ENCODE measurements around the gene AARSD1. TPM values are rescaled to one million over a fixed set of nuclear protein-coding genes. Genes with fewer than 3 reads are reported as not detected.

The AARSD1 gene
- total and polyA plus RNA-seq, 2 donors (not counting 1 experiment from before 2014, with no cell fraction given) = 56.5 to 60.0 TPM

GRCh38 chr17:42989726-42990652, 25.7 kb upstream of the AARSD1 start:
- peaks cover 5% of the 10 kb centered on the region for H4K20me1 ChIP-seq (ENCODE audit: control insufficient read depth, insufficient read depth, low read length, poor library complexity, severe bottlenecking)
- WGBS (ENCODE audit: insufficient coverage) = 37% methylated on average over 2 of the region's 6 CpGs
- Mint-ChIP-seq H3K4me3 (no peak overlapping the region), H3K27ac (peak overlapping the region; percentile 56), H3K9me3 (ENCODE audit: insufficient read depth) (no peaks in the 10 kb centered on the region), H3K4me1 (peaks cover 43% of the 10 kb centered on the region), H3K27me3 (no peaks in the 10 kb centered on the region)
- no peak for TF ChIP-seq CTCF (IDR thresholded peaks at IDR 0.05)
- TF ChIP-seq EZH2 (IDR thresholded peaks at IDR 0.05; ENCODE audit: borderline replicate concordance, insufficient read depth, low read depth, low read length, poor library complexity, severe bottlenecking) = no peak
- peak overlapping the region; percentile 7 for H3K9ac ChIP-seq (ENCODE audit: low read length)
- no peaks in the 10 kb centered on the region for H3K27me3 ChIP-seq (replicated peaks in 1 of 4; ENCODE audit: control extremely low read depth in 1 of 4, control insufficient read depth in 3 of 4, insufficient read depth in 4 of 4, low read length in 3 of 4)
- H3K4me3 ChIP-seq (ENCODE audit: control extremely low read depth in 1 of 5, extremely low read depth in 1 of 5, insufficient read depth in 1 of 5, low read depth in 2 of 5, low read length in 4 of 5) = no peak overlapping the region
- H3K9me3 ChIP-seq (ENCODE audit: control extremely low read depth in 1 of 3, control insufficient read depth in 2 of 3, insufficient read depth in 1 of 3, low read length in 2 of 3) = no peaks in the 10 kb centered on the region
- H3K79me2 ChIP-seq (ENCODE audit: control insufficient read depth, insufficient read depth, low read length) = peaks cover 55% of the 10 kb centered on the region
- ChIA-PET CTCF (interaction anchor here (6.5 kb wide), 1 partner anchor 7 kb away, joined by 54 read pairs; the partner anchor contains the start of gene RPL27), POLR2A (no interaction called here)
- peaks cover 30 to 33% of the 10 kb centered on the region in 2 donors for H3K4me1 ChIP-seq (ENCODE audit: control insufficient read depth in 2 of 2, insufficient read depth in 2 of 2, low read length in 2 of 2)
- no peak overlapping the region for H2AFZ ChIP-seq (ENCODE audit: insufficient read depth, low read depth, low read length, poor library complexity, severe bottlenecking)
- H3K27ac ChIP-seq (ENCODE audit: low read length in 2 of 2) = peak overlapping the region in 1 of 2 donors; percentile 17
- intact Hi-C loops (cut with micrococcal nuclease) = loop anchor here (10.0 kb wide), 2 partner anchors 315 to 415 kb away; partner anchors contain the start of genes PLEKHH3 and PSMC3IP
- DNase-seq (no peak), ATAC-seq (ENCODE audit: low read depth) (no peak)
- H3K4me2 ChIP-seq (replicated peaks; ENCODE audit: low read depth, low read length, poor library complexity, severe bottlenecking) = no peak overlapping the region
- H3K36me3 ChIP-seq (replicated peaks in 1 of 2; ENCODE audit: control extremely low read depth in 1 of 2, control insufficient read depth in 1 of 2, extremely low read depth in 1 of 2, insufficient read depth in 2 of 2, low read length in 1 of 2) = peaks cover 27 to 57% of the 10 kb centered on the region in 2 experiments

- intact Hi-C loops (cut with micrococcal nuclease) = loop anchor here (10.0 kb wide), 1 partner anchor 314 kb away; the partner anchor contains the start of gene PLEKHH3
- POLR2A ChIA-PET = no interaction called here
- Histone ChIP-seq H4K20me1 (ENCODE audit: control insufficient read depth, insufficient read depth, low read length, poor library complexity, severe bottlenecking) (peaks cover 5% of the 10 kb centered on the region), H3K36me3 (replicated peaks in 1 of 2; ENCODE audit: control extremely low read depth in 1 of 2, control insufficient read depth in 1 of 2, extremely low read depth in 1 of 2, insufficient read depth in 2 of 2, low read length in 1 of 2) (peaks cover 27 to 57% of the 10 kb centered on the region in 2 experiments), H3K4me3 (ENCODE audit: control extremely low read depth in 1 of 5, extremely low read depth in 1 of 5, insufficient read depth in 1 of 5, low read depth in 2 of 5, low read length in 4 of 5) (no peak overlapping the region), H3K79me2 (ENCODE audit: control insufficient read depth, insufficient read depth, low read length) (peaks cover 63% of the 10 kb centered on the region), H2AFZ (ENCODE audit: insufficient read depth, low read depth, low read length, poor library complexity, severe bottlenecking) (no peak overlapping the region), H3K27me3 (replicated peaks in 1 of 4; ENCODE audit: control extremely low read depth in 1 of 4, control insufficient read depth in 3 of 4, insufficient read depth in 4 of 4, low read length in 3 of 4) (no peaks in the 10 kb centered on the region), H3K4me2 (replicated peaks; ENCODE audit: low read depth, low read length, poor library complexity, severe bottlenecking) (no peak overlapping the region), H3K27ac (ENCODE audit: low read length in 2 of 2) (peak overlapping the region in 1 of 2 donors; percentile 0), H3K9ac (ENCODE audit: low read length) (no peak overlapping the region), H3K9me3 (ENCODE audit: control extremely low read depth in 1 of 3, control insufficient read depth in 2 of 3, insufficient read depth in 1 of 3, low read length in 2 of 3) (no peaks in the 10 kb centered on the region), H3K4me1 (ENCODE audit: control insufficient read depth in 2 of 2, insufficient read depth in 2 of 2, low read length in 2 of 2) (peaks cover 38 to 42% of the 10 kb centered on the region in 2 donors)
- CTCF ChIA-PET = interaction anchor here (6.5 kb wide), 1 partner anchor 8 kb away, joined by 54 read pairs; the partner anchor contains the start of gene RPL27
- H3K4me3 Mint-ChIP-seq = no peak overlapping the region
- no CpG with 5 or more reads among the region's 5 CpGs for WGBS (ENCODE audit: insufficient coverage)
- TF ChIP-seq EZH2 (IDR thresholded peaks at IDR 0.05; ENCODE audit: borderline replicate concordance, insufficient read depth, low read depth, low read length, poor library complexity, severe bottlenecking) (no peak), CTCF (IDR thresholded peaks at IDR 0.05) (no peak)
- peak overlapping the region; percentile 20 for H3K27ac Mint-ChIP-seq
- no peaks in the 10 kb centered on the region for H3K27me3 Mint-ChIP-seq
- peaks cover 48% of the 10 kb centered on the region for H3K4me1 Mint-ChIP-seq
- no peak for ATAC-seq (ENCODE audit: low read depth)
- no peak for DNase-seq
- no peaks in the 10 kb centered on the region for H3K9me3 Mint-ChIP-seq (ENCODE audit: insufficient read depth)
These were observed 24.9 kb upstream of the AARSD1 start for GRCh38 chr17:42989141-42989540.

Measured in B cell (primary cell).